GM18517 (cell line): ENCODE measurements around the gene QPCT.
A peak's percentile ranks its signal among the peaks of the same experiment; 100 is the strongest.
"Not testable (repeated sequence)": the region's sequence is repeated elsewhere in the genome, so short reads cannot be mapped to it uniquely, and the experiment has no call there.

Experiments used
- ATAC-seq: cut with Tn5 transposase; IDR thresholded peaks from one replicate; pipeline ENCODE4 v1.9.1; 2021; ENCODE audit warnings: mild to moderate bottlenecking, moderate library complexity; ENCODE audit not compliant: unreplicated experiment

Gene QPCT

DNA sequence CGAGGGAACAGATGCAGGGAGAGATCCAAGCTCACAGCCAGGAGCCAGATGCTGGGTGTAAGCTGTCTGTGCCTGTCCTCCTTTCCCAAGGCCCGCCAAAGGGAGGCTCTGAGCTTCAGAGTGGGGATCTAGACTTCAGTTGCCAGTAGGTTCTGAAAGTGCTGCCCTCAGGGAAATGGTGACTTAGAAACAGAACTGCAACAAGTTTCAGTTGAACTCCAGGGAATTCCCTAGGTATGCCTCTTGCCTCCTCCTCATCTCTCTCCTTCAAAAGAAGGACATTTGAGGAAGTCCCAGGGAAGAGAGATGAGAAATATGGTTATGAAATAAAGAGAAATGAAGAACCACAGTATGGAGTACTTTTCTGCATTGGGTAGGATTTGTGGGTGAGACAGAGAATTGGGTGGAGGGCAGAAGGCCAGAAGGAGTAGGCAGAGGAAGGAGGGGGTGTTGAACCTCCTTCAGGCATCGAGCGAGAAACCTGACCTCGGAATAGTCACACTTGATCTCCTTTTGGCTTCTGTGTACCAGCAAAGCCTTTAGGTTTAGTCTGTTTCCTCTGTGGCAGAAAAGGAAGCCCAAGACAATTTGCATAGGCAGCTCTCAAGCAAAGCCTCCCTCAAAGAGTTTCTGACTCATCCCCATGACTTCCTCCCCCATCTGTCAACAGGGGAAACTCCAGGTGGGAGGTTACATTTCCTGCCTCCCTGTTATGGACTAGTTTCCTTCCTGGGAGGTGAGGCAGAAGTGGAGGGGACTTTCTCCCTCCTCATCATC lies 45.7 kb downstream of the QPCT start:
- ATAC-seq, result peak; percentile 98

DNA sequence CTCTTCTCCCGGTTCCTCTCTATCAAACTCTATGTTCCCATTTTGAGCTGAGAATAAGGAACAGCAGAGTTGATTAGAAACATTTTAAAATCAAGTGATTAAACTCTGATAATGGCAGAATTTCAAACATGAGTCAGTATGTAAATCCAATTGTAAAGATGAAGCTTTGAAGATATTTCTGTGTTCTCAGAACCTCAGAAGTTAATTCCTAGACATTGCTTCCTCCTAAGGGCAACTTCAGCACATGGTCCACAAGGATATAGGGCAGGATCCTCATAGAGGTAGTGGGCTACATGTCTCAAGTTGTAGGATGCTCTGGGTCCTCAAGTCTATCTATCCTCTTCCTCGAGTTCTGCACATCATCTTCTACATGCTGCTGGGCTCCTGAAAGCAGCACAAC lies 46.3 kb downstream of the QPCT start:
- no peak for ATAC-seq

DNA sequence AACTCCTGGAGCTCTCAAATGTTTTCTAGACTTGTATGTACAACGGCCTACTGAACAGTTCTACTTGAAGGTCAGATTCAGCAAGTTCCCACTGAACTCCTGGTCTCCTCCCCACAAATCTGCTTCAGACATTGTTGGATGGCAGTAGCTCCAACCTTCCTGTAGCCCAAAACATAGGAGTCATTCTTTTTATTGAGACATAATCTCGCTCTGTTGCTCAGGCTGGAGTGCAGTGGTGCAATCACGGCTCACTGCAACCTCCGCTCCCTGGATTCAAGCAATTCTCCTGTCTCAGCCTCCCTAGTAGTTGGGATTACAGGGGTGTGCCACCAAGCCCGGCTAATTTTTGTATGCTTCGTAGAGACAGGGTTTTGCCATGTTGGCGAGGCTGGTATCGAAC lies 47.3 kb downstream of the QPCT start:
- ATAC-seq, result no peak

DNA sequence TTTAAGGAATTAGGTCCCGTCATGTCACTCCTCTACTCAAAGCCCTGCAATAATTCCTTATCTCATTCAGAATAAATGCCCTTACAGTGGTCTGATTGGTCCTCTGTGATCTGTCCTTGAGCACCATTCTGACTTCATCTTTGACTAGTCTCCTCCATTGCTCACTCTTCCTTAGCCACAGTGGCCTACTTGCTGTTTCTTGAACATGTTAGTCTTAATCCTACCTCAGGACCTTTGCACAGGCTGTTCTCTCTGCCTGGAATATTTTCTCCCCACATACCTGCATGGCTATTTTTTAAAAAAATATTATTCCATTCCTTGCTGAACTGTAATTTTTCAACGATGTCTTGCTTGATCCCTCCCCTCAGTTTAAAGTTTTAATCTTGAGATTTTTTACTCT lies 48.0 kb downstream of the QPCT start:
- no peak for ATAC-seq

DNA sequence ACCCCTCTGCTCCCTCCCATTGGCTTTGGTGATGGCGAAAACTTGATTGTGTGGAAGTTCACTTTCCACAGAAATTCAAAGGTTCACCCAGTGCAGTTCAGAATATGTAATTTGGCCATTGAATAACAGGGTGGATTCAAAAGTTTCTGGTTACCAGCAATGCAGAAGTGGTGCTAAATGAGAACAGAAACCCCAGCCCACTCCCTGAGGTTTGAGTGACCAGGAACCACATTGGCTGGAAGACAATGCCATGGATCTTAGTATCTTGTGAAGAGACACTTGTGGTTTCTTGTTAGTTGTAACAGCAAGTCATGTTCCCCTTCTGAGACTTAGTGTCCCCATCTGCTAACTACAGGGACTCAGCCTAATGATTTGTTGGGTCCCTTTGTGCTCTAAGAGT lies 49.8 kb downstream of the QPCT start:
- ATAC-seq, result no peak

DNA sequence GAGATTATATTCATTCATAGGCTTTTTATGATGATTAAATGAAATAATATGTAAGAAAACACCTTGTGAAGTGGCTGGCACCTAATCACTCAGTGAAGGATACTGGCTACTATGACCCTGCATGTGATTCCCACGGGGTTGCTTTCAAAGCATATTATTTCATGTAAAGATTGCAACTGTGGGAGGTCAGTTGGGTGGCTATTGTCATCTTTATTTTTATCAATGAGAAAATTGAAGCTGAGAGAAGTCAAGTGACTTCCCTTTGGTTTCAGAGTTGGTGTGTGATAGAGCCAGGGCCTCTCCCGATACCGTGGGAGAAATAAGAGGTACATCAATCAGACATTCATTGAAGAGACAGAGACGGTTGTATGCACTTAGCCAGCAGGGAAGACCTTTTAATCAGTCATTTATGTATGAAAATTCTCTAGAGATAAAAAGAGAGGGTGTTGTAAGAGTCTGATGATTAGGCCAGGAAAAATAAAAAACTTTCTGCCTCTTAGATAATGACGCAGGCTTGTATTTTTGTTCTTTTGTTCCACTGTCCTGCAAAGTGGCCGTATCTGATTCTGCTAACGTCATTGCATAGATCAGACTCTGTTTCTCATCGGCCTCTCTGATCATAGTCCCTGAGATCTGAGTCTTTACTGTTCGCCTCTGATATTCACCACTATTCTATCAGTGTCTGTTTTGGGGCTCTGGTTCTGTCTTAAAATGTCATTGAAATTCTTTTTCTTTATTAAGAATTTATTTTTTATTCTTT lies 50.5 kb downstream of the QPCT start:
- no peak for ATAC-seq

DNA sequence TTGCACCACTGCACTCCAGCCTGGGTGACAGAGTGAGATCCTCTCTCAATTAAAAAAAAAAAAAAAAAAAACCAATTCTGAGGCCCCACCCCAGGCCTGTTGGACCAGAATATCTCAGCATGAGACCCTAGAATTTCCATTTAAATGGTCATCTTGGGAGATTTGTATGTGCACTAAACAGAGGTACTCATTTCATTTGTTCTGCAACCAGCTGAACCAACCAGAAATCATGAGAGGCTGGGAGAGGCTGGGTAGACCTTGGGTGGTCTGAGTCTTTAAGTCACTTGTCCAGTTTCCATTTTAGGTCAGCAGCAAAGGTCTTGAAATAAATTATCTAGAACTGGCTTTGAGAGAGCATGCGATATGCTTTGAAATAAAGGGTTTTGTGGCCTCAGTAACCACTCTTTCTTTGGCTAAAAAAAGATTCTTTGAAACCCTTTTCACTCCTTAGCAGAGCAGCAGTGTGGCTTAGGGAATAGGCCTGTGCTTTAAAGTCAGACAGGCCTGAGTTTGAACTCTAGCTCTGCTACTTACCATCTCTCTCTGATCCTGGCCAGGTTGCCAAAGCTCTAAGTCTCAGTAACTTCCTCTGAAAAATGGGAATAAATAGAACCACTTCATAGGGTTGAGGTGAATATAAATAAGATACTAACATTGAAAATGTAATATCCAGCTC lies 52.6 kb downstream of the QPCT start:
- ATAC-seq, result no peak

DNA sequence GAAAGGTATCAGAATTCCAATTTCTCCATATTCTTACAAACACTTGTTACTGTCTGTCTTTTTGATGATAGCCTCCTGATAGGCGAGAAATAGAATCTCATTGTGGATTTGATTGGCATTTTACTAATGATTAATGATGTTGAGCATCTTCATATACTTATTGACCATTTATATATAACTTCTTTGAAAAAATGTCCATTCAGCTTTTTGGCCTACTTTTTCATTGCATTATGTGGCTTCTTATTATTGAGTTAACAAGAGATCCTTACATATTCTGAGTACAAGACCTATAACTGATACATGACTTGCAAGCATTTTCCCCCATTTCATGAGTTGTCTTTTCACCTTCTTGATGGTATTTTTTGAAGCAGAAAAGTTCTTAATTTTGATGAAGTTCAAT lies 54.6 kb downstream of the QPCT start:
- no peak for ATAC-seq

DNA sequence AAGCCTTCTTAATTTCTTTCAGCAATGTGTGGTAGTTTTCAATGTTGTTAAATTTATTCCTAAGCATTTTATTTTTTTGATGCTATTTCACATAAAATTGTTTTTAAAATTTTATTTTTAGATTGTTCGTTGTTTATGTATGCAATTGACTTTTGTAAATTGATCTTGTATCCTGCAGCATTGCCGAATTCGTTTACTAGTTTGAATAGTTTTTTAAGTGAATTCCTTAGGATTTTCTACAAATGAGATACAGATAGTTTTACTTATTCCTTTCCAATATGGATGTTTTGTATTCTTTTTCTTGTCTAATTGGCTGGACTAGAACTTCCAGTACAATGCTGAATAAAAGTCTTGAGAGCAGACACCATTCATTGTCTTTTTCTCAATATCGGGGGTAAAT lies 55.6 kb downstream of the QPCT start:
- ATAC-seq, result no peak

DNA sequence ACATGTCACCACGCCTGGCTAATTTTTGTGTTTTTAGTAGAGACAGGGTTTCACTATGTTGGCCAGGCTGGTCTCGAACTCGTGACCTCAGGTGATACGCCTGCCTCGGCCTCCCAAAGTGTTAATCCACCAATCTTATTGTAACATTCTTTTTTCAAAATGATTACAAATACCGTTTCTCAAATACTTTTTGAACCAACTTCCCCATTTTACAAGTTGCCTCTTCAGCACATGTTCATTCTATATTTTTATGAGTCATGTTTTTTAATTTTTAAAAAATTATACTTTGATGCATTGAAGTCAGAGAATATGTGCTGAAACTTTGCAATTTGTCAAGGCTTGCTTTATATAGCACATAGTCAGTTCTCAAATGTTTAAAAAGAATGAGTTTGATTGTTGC lies 58.2 kb downstream of the QPCT start:
- ATAC-seq, result no peak

DNA sequence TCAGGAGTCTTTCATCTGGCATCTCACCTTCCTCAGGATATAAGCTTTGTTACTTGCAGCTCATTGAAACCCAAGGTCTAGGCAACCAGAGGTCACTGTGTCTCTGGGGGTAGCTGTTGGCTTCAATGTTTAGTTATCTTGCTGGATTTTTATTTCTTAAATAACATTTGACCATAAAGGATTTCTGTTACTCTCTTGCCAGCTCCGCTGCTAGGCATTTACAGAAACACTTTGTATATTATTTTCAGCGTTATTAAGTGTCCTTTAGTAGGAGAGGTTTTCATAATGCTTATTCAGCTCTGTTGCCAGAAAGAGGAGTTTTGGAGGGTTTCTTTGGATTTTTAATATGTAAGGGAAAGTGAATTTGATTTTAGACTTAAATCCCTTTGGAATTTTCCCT lies 61.4 kb downstream of the QPCT start:
- no peak for ATAC-seq

DNA sequence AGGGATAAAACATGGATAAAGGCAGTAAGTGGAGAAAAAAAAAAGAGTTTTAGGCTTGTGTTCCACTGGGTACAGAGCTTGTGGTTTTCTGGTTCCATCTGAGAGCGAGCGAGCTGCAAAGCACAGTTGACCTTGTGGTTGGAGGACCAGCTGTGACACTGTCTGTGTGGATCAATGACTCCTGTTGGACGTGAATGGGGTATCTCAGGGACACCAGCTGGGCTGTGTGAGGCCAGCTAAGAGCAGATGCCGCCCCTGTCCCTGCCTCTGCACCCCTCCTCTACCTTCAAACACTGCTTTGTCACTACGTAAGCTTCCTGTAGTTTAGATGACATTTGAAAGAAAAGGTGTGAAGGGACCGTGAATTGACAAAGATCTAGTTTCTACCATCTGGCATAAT lies 67.8 kb downstream of the QPCT start:
- ATAC-seq, result no peak

DNA sequence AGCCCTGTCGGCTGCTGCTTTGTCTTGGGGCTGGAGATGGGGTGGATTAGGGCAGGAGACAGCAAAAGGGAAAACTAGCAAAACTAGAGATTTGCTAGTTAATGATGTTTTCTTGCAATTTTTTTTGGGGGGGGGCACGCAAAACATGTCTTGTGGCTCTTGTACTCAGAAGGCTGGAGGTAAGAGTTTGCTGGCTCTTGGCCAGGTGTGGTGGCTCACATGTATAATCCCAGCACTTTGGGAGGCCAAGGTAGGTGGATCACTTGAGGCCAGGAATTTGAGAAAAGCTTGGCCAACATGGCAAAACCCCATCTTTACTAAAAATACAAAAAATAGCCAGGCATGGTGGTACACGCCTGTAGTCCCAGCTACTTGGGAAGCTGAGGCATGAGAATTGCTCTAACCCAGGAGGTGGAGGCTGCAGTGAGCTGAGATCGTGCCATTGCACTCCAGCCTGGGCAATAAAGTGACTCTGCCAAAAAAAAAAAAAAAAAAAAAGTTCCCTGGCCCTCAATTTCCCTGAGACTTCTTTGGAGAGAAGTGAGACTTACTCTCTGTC lies 69.6 kb downstream of the QPCT start:
- not testable (repeated sequence) for ATAC-seq

DNA sequence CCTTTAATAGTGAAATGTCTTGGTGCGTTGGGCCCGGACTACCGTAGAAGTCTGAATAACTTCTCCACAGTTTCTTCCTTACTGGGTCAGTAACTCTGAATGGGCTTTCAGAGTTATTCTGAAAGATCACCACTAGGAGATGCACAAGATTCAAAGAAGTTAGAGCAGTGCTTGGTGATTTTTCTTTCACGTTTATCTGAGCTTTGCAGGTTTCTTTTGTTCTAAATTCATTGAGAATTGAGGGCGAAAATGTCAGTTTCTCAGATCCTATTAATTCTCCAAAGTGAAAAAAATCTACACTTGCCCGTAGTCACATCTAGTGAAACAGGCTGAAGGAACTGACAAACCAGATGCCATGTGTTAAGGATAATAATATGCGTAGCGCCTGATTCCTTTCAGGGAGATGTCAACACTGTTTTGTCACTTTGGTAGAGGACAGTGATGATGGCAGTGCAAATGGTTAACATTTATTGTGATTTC lies 70.1 kb downstream of the QPCT start:
- peak; percentile 57 for ATAC-seq

DNA sequence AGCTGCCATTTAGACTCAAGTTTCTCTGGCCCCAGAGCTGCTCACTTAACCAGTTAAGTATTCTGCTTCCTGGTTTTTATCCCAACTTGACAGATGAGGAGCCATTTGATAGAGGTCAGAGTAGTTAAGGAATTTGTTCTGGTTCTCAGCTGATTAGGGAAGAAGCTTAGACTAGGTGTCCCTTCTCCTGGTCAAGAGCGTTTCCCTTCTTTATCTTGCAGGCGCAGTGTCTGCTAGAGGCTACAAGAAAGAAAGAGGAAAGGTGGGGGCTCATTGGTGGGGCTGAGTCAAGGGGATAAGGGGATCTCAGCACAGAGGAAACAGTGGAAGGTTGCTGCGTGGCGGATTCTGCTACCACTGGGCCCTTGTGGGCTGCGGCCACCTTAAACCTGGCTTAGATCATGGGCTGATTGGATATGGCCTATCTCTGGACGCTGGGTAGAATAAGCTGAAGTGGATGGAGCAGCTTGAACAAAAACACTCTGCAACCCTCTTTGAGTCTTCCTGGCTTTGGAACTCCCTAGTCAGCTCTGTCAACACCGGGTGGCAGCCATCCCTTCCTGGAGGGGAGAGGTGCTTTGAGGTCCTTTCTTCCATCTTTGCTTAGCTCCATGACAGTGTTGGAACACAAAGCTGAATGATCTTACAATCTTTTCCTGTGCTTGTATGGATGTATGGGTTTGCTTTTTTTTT lies 70.8 kb downstream of the QPCT start:
- ATAC-seq, result no peak

DNA sequence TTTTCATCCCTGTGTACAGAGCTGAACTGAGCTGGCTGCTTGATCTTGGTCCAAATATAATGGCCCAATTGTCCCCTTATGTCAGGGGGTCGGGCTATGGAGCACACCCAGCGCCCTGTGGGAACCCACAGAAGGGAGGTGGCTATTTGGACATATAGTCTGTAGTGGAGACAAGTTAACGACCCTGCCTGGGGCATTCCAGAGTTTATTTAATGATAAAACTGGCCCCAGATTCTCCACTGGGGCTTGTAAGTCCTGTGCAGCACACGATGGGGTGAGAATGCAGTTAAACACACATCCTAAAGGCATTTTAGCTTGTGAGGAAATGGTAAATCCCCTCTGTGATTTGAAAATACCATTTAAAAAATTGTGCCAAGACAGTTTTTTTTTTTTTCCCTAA lies 72.9 kb downstream of the QPCT start:
- no peak for ATAC-seq

DNA sequence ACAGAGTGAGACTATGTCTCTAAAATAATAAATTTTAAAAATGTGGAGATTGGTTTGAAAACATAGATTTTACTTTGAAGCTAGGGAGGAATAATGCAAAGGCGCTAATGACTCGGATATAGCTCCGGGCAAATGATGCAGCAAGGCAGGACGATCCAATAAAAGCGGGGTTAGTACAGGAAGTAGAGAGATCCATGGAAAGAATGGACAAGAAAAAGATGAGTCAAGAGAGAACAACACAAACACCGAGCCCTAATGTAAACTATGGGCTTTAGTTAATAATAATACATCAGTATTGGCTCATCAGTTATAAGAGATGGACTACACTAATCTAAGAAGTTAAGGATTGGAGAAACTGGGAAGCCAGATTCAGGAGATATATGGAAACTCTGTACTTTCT lies 74.5 kb downstream of the QPCT start:
- no peak for ATAC-seq

DNA sequence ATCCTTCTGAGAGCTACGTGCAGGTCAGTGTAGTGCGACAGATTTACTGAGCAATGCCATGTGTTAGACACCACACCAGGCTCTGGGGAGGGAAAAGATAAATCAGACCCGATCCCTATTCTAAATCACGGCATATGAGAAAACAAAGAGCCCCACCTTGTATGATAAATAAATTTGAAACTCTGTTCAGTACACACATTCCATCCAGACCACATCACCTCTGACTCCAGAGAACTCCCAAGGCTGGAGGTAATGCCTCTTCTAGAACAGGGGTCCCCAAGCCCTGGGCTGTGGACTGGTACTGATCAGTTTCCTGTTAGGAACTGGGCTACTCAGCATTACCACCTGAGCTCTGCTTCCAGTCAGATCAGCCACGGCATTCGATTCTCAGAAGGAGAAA lies 77.3 kb downstream of the QPCT start:
- ATAC-seq, result no peak

DNA sequence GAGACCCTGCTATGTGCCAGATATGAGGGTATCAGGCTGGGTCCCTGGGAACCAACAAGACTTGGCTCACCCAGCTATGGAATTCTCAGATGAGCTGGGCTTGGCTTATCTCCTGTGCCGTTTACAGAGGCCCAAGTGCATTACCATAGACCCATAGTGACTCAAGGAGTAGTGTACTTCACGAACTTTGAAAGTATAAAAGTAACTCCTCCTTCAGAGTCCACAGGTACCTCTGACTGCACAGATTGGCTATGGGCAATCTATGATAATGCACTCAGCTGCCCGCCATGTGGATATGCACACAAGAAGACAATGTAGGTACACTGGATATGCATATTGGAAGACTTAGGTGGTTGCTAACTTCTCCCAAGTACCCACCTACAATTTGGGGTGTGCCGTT lies 78.4 kb downstream of the QPCT start:
- ATAC-seq, result no peak
